Measurements from ENCODE around the gene C1QTNF6. TPM values are rescaled to one million over a fixed set of nuclear protein-coding genes. Genes with fewer than 3 reads are reported as not detected.

Gene C1QTNF6
- total and polyA plus RNA-seq, 3 donors from 2014 or later: 12.6 to 15.0 (median 14.8) TPM

GRCh38 chr22:37213218-37213855 is 25.3 kb upstream of the C1QTNF6 start:
- intact Hi-C loops (cut with DNase I; ENCODE audit: low total_unique reads): no loop called here
- no peak for DNase-seq
- Histone ChIP-seq H3K4me3 (no peak overlapping the region), H3K27me3 (no peaks in the 10 kb centered on the region), H3K9me3 (no peaks in the 10 kb centered on the region), H3K36me3 (ENCODE audit: low read depth, missing control alignments) (no peaks in the 10 kb centered on the region), H3K4me1 (peaks cover 5% of the 10 kb centered on the region), H3K27ac (peak overlapping the region in 1 of 2 donors; percentile 51)
- WGBS, 2 donors: 74 to 81% methylated on average over 18 of the region's 18 CpGs
- TF ChIP-seq CTCF (IDR thresholded peaks at IDR 0.05): no peak
- TF ChIP-seq POLR2A (IDR thresholded peaks at IDR 0.05): no peak

- H3K27ac ChIP-seq: peak within 1 kb of the TSS; percentile 59 to 74
- 23 to 28% methylated on average over 19 to 22 of the region's 23 CpGs for WGBS, 2 donors
- peak within 1 kb of the TSS in 1 of 2 donors; percentile 45 for H3K4me3 ChIP-seq
- peak; percentile 79 for DNase-seq
- H3K4me1 ChIP-seq: peaks cover 5% of the 10 kb centered on the region
- TF ChIP-seq CTCF (IDR thresholded peaks at IDR 0.05) (no peak), POLR2A (IDR thresholded peaks at IDR 0.05) (no peak)
- intact Hi-C loops (cut with DNase I; ENCODE audit: low total_unique reads): no loop called here
- no peaks in the 10 kb centered on the region for H3K36me3 ChIP-seq (ENCODE audit: low read depth, missing control alignments)
- no peaks in the 10 kb centered on the region for H3K27me3 ChIP-seq
- H3K9me3 ChIP-seq: no peaks in the 10 kb centered on the region
These were observed 24.3 kb upstream of the C1QTNF6 start, which contains the start of gene SSTR3 for GRCh38 chr22:37212174-37212906. Gene SSTR3, minus strand, starts transcription at chr22:37212477. Its CDS starts 4,674 bp downstream, at chr22:37207803.

GRCh38 chr22:37211866-37212173 is 23.8 kb upstream of the C1QTNF6 start:
- peak overlapping the region in 1 of 2 donors; percentile 45 for H3K4me3 ChIP-seq
- TF ChIP-seq CTCF (IDR thresholded peaks at IDR 0.05) (no peak), POLR2A (IDR thresholded peaks at IDR 0.05) (no peak)
- no peaks in the 10 kb centered on the region for H3K36me3 ChIP-seq (ENCODE audit: low read depth, missing control alignments)
- H3K27me3 ChIP-seq: no peaks in the 10 kb centered on the region
- no peaks in the 10 kb centered on the region for H3K9me3 ChIP-seq
- intact Hi-C loops (cut with DNase I; ENCODE audit: low total_unique reads): no loop called here
- WGBS, 2 donors: 53 to 63% methylated on average over 6 of the region's 6 CpGs
- H3K4me1 ChIP-seq: peaks cover 5% of the 10 kb centered on the region
- peak overlapping the region; percentile 59 to 74 for H3K27ac ChIP-seq
- DNase-seq: no peak

- intact Hi-C loops (cut with DNase I; ENCODE audit: low total_unique reads): no loop called here
- DNase-seq: peak; percentile 65
- no peak for TF ChIP-seq CTCF (IDR thresholded peaks at IDR 0.05)
- TF ChIP-seq POLR2A (IDR thresholded peaks at IDR 0.05): no peak
- Histone ChIP-seq H3K4me1 (peaks cover 5% of the 10 kb centered on the region), H3K4me3 (peak overlapping the region in 1 of 2 donors; percentile 45), H3K27ac (peak overlapping the region; percentile 59 to 74), H3K9me3 (no peaks in the 10 kb centered on the region), H3K36me3 (ENCODE audit: low read depth, missing control alignments) (no peaks in the 10 kb centered on the region), H3K27me3 (no peaks in the 10 kb centered on the region)
- WGBS, 2 donors: 70 to 83% methylated on average over 16 to 23 of the region's 24 CpGs
These were observed 23.2 kb upstream of the C1QTNF6 start for GRCh38 chr22:37211075-37211865.

All from testis (tissue), 3 donors.